ACHN (cell line): Measurements from ENCODE around the gene WFS1.

Source experiments
- DNase-seq: peaks from one replicate; pipeline ENCODE4 v3.0.0-alpha.2; 2015
- in situ Hi-C: cut with HindIII; loops from 2 replicates; pipeline ENCODE4 v1.10.0; 2017; ENCODE audit warnings: low sequenced_read_pairs, low pct_ligation_motif_present, low pct_unique_long_range_greater_than_20kb

Gene WFS1

GRCh38 chr4:6292376-6293096 lies 22.9 kb downstream of the WFS1 start:
- in situ Hi-C loops, result no loop called here
- DNase-seq, result no peak

- in situ Hi-C loops, result no loop called here
- DNase-seq, result no peak
Observed at GRCh38 chr4:6293097-6293445, 23.4 kb downstream of the WFS1 start.

- in situ Hi-C loops, result no loop called here
- DNase-seq, result no peak
Observed at GRCh38 chr4:6293661-6294060, 24.0 kb downstream of the WFS1 start.

GRCh38 chr4:6294705-6295421 lies 25.2 kb downstream of the WFS1 start:
- no peak for DNase-seq
- in situ Hi-C loops, result no loop called here

- no peak for DNase-seq
- in situ Hi-C loops, result no loop called here
Observed at GRCh38 chr4:6295495-6295894, 25.8 kb downstream of the WFS1 start.

- in situ Hi-C loops, result no loop called here
- no peak for DNase-seq
Observed at GRCh38 chr4:6296026-6296425, 26.4 kb downstream of the WFS1 start.

- in situ Hi-C loops, result no loop called here
- DNase-seq, result no peak
Observed at GRCh38 chr4:6297266-6297815, 27.7 kb downstream of the WFS1 start.

GRCh38 chr4:6298035-6298434 lies 28.4 kb downstream of the WFS1 start:
- no peak for DNase-seq
- in situ Hi-C loops, result no loop called here

- in situ Hi-C loops, result no loop called here
- no peak for DNase-seq
Observed at GRCh38 chr4:6298852-6299251, 29.2 kb downstream of the WFS1 start.

- in situ Hi-C loops, result no loop called here
- DNase-seq, result no peak
Observed at GRCh38 chr4:6299875-6300274, 30.2 kb downstream of the WFS1 start.

- no peak for DNase-seq
- in situ Hi-C loops, result no loop called here
Observed at GRCh38 chr4:6300359-6300758, 30.7 kb downstream of the WFS1 start.

- in situ Hi-C loops, result no loop called here
- no peak for DNase-seq
Observed at GRCh38 chr4:6301051-6301731, 31.5 kb downstream of the WFS1 start.

GRCh38 chr4:6301732-6302442 lies 32.2 kb downstream of the WFS1 start:
- no peak for DNase-seq
- in situ Hi-C loops, result no loop called here

- DNase-seq, result no peak
- in situ Hi-C loops, result no loop called here
Observed at GRCh38 chr4:6302869-6303268, 33.2 kb downstream of the WFS1 start.

GRCh38 chr4:6303943-6304342 lies 34.3 kb downstream of the WFS1 start:
- in situ Hi-C loops, result no loop called here
- DNase-seq, result no peak

GRCh38 chr4:6306299-6306698 lies 36.6 kb downstream of the WFS1 start:
- in situ Hi-C loops, result no loop called here
- DNase-seq, result no peak

GRCh38 chr4:6307230-6307629 lies 37.6 kb downstream of the WFS1 start:
- DNase-seq, result no peak
- in situ Hi-C loops, result no loop called here

GRCh38 chr4:6307891-6308290 lies 38.2 kb downstream of the WFS1 start:
- in situ Hi-C loops, result no loop called here
- no peak for DNase-seq
